HuH-7 (cell line): Measurements from ENCODE around the gene KCP.

Experiments
- DNase-seq: peaks from one replicate; pipeline ENCODE4 v3.0.0; 2011; ENCODE audit warnings: low spot score

KCP gene

DNA sequence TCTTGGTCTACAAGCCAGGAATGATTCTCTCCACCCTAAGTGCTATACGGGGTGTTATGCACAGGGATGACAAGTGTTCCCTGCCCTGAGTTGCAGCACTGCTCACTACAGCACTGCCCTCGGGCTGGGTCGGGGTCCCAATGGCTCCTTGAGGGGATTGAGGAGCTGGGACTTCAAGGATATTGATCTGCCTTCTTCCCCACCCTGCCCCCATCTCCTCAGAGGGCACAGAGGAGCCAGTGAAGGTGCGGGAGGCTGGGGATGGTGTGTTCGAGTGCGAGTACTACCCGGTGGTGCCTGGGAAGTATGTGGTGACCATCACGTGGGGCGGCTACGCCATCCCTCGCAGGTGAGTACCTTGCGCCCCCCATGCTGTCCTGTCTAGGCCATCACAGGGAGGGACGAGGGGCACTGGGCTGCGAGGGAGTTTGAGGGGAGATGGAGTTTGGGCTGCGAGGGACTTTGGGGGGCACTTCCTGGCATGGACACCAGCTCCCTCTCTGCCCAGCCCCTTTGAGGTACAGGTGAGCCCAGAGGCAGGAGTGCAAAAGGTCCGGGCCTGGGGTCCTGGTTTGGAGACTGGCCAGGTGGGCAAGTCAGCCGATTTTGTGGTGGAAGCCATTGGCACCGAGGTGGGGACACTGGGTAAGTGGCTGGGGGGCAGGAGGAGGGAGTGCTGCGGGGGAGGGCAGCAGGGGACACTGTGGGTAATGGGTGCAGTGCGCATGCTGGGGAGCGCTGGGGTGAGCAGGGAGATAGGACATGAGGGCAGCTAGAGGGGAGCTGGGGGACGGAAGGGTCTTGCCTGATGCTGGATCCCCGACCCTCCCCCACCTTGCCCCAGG lies 70.0 kb downstream of the KCP start:
- no peak for DNase-seq

DNA sequence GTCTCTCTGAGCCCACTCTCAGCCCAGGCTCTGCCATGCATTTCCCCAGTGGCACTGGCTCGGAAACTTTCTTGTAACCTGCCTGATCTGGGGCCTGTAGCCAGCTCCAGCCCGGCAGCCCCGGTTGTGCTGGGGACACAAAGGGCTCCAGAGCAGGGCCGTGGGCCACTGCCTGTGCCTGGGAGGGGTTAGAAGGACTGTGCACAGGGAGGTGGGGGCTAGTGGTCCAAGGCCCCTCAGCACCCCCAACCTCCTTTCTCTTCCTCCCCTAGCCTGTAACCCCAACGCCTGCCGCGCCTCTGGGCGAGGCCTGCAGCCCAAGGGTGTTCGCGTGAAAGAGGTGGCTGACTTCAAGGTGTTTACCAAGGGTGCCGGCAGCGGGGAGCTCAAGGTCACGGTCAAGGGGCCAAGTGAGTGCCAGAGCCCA lies 70.7 kb downstream of the KCP start:
- no peak for DNase-seq

DNA sequence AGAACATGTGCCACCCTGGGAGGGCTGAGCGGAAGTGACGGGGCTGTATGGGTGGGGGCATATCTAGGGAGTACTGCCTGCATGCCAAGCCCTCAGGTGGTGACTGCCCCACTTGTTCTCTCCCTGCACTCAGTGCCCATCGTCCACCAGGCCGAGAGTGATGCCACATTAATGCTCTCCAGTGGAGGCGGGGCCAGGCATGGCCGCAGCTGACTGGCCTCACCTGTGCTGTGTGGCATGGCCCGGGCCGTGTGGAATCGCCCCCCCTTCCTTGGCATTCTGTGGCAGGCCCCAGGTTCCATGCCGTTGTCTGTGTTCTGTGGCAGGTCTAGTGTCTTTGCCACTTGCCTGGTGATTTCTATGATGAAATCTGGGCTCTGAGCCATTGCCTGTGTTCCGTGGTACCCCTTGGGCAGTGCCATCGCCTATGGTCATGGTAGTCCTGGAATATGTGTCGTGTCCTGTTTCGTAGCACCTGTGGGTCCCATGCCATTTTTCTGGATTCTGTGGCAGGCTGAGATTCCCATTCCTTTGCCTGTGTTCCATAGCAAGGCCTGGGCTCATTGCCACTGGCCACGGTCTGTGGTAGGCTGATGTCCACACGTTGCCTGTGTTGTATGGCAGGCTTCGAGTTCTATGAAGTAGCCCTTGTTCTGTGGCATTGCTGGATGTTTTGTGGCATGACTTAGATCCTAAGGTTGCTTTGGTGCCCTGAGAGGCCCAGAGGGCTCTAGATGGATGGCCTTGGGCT lies 71.4 kb downstream of the KCP start:
- DNase-seq = no peak

DNA sequence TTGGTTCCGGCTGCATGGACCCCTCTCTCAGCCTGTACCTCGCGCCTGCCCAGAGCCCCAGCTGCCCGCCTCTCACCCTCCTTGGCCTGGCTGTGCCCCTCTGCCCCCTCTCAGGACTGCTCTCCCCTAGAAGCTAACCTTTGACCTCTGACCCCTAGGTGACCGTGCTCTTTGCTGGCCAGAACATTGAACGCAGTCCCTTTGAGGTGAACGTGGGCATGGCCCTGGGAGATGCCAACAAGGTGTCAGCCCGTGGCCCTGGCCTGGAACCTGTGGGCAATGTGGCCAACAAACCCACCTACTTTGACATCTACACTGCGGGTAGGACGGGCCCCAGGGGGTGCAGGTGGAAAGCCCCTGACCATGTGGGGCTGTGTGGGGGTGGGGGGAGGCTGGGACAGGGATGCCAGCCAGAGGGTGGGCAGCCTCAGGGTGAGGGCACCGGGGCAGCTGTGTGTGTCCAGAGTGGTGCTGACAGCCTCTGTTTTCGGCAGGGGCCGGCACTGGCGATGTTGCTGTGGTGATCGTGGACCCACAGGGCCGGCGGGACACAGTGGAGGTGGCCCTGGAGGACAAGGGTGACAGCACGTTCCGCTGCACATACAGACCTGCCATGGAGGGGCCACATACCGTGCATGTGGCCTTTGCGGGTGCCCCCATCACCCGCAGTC lies 72.3 kb downstream of the KCP start:
- DNase-seq = no peak

DNA sequence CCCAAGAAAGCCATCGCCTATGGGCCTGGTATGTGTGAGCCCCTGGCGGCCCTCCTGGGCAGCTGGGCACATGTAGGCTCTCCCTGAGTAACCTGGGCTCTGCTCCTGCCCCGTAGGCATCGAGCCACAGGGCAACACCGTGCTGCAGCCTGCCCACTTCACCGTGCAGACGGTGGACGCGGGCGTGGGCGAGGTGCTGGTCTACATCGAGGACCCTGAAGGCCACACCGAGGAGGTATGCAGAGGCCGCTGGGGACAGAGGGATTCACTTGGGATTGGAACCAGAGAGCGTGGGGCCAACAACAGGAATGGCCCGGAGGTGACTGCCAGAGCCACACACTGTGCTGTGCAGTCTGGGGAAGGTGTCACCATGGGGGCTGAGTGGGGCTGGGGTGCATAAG lies 73.0 kb downstream of the KCP start:
- DNase-seq = no peak

DNA sequence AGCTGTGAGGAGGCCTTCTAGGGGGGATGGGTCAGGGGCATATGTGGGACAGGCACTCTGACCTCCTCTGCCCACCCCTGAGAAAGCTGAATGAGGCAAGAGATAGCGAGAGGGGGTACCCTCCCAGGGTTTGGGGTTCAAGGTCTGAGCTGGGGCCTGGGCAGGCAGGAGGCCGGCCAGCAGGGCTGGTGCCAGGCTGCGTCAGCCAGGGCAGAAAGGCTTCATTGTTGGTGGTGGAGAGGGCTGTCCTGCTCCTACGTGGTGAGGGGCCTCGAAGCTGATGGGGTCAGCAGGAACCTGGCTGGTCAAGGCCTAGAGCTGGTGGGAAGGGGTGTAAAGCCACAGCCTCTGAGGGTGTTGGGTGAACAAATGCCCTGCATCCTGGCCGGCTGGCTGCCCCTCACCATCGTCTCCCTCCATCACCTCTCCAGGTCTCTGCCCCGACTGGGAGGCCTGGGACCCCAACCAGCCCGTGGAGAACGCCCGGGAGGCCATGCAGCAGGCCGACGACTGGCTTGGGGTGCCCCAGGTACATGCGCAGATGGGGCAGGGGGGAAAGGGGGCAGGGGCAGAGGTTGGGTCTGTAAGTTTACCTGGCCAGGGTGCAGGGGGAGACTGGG lies 73.7 kb downstream of the KCP start:
- DNase-seq = no peak

DNA sequence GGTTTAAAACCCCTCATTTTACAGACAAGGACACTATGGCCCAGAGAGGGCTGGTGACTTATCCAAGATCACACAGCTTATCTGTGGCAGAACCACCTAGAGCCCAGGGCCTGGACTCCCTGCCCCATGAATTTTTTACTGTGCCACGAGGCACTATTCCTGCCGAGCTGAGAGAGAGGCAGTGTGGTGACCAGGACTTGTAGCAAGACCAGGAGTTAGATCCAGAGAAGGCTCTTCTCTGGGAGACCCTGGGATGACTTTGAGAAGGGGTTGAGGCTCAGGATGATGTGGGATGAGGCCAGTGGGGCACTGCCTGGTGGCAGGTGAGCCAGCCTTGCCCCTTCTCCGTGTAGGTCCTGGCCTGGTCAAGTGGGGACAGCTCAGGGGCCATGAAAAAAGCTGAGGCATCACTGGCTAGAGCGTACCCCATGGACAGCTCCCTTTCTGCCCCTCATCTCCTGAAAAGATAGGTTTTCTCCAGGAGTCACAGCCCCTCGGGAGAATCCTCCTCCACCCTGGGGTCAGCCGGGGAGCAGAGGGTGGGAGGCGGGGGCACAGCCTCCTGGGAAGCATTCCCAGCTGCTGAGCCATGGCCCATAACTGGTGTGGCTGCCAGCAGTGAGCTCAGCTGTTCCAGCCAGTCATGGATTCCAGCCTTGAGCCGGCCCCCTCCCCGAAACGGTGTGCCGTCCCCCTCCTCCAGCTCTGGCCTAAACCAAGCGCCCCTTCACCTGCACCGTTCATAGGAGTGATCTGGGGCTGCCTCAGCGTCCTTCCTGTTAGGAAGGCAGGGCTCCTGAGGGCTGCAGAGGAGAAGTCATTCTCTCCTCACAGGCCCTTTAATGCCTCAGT lies 74.5 kb downstream of the KCP start:
- no peak for DNase-seq

DNA sequence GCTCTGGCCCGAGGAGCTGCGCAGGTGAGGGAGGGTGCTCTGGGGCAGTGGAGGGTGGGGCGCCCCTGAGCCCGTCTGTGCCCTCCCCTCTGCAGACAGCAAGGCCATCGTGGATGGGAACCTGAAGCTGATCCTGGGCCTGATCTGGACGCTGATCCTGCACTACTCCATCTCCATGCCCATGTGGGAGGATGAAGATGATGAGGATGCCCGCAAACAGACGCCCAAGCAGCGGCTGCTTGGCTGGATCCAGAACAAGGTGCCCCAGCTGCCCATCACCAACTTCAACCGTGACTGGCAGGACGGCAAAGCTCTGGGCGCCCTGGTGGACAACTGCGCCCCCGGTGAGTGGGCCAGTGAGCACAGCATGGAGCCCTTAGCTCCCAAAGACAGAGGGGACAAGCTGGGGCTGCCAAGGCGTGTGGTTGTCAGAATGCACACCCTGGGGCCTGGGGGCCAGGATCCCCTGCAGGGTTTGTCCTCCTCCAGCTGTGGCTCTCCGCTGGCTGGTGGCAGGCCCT lies 75.2 kb downstream of the KCP start:
- no peak for DNase-seq

DNA sequence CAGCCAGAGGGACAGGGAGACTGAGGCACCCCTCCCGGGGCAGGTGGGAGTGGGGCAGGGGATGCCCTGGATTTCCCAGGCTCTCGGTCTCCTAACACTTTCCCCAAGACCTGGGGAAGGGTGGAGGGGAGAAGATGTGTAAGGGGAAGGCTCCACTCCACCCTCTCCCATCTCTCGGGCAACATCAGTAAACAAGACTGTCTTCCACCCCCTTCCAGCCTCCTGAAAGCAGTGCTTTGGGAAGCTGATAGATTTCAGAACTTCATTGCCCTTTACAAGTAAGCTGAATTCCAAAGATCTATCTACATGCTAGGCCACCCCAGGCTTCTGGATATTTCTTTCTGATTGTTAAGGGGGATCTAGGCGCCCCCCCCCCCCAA lies 76.6 kb downstream of the KCP start:
- DNase-seq = no peak

DNA sequence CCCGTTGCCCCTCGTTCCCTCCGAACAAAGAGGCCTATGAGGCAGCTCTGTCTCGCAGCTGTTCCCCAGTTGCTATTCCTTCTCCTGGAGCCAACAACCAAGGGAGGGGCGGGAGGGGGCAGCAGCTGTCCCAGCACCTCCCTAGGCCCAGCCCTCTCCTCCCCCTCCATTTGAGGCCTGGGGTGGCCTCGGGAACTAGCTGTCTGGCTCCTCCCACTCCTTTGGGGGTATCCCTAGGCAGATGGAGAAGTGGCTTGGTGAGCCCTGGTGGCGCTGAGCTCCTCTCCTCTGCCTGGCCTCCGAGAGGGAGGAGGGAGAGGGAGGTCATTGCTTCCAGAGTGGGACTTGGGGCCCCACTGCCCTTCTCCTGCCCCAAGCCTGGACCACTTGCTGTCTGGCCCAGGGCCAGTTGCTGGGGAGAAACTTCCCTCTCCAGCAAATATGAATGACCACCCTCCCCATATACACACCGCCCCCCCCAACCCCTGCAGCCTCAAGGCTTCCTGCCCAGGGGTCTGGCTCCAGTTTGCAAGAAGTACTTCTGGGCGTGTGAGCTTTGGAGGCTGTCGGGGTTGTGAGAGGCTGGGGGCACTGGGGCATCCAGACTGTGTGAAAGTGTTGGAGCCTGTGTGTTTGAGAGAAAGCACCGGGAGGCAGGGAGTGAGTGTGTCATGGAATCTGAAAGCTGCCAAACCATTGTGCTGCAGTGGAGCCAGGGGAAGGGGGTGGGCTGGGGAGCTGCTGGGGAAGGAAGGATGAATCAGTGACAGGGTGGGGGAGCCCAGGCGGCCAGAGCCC lies 77.2 kb downstream of the KCP start:
- no peak for DNase-seq

DNA sequence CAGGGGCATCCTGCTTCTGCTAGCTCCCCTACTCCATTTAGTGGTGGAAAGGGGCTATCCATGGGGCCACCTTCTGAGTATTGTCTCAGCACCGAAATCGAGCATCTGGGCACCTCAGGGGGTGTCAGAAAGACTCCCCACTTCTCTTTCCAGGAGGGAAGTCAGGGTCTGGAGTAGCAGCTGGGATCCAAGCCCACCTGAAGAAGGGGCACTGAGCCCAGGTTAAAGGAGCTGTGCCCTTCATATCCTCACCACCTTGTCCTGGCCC lies 77.7 kb downstream of the KCP start:
- DNase-seq = no peak

DNA sequence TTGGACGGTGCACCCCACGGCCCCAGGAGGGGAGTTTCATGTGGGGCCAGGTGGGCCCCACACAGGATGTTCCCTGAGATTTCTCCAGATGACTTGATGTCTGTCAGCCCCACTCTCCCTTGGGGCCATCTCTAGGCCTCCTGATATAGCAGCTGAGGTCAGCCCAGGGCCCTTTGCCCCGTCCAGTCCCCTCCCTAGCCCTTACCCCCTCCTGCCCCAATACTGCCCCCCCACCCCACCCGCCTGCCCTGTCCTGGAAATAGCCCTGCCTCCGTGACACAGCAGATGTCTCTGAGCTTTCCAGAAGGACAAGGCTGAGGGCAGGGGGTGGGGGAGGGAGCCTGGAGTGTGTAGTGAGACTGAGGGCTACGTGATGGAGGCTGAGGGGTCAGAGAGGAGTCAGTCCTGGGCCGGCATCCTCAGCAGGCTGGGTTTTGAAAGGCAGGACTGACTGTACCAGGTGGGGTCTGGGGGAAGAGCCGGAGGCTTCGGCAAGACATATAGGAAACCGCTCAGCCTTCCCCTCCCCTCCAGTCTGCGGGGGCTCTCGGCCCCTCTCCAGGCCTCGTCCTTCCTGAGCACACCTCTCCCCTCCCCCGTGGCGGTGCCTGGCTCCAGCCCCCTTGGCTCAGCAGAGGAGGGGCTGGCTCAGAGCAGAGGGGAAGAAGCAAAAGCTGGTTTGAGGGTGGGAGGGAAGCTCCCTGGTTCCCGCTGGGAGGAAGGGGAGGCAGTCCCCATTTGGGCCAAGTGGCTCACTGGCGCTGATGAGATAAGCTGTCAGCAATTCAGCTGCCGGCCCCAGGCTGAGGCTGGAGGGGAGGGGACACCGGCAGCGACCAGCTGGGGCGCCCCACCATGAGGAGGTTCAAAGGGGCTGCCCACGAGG lies 78.3 kb downstream of the KCP start:
- DNase-seq = no peak

DNA sequence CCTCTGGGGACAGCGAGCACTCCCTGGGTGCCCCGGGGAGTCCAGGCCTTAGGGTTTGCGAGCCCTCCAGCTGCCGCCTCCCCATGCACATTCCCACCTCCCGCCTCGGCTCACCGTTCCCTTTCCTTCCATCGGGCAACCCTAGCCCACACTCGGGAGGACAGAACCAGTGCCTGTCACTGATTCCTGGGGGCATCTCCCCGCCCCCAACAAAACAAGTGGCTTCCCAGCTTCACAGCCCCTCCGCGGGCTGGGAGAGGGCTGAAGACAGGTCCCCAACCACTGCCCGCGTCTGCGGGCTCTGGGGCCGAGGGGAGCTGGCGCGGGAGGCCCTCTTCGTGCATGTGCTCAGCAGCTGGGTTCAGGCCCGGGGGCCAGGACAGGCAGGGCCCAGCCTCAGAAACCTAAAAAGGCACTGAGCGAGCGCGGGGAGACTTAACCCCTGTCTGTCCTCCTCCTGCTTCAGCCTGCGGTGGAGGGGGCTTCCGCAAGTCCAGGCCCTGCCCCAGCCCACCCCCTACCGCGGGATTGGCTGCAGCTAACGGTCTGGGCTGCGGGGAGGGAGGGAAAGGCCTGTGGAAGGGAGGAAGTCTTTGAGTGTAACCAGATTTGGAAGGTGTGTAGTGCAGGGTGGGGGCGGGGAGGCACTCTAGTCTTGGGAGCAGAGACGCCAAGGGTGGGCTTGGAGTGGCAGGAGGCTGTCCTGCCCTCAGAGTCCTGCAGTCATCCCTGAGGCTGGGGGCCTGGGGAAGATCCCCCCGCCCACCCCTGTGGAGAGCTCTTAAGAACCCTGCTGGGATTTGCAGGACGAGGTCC lies 79.1 kb downstream of the KCP start:
- no peak for DNase-seq

DNA sequence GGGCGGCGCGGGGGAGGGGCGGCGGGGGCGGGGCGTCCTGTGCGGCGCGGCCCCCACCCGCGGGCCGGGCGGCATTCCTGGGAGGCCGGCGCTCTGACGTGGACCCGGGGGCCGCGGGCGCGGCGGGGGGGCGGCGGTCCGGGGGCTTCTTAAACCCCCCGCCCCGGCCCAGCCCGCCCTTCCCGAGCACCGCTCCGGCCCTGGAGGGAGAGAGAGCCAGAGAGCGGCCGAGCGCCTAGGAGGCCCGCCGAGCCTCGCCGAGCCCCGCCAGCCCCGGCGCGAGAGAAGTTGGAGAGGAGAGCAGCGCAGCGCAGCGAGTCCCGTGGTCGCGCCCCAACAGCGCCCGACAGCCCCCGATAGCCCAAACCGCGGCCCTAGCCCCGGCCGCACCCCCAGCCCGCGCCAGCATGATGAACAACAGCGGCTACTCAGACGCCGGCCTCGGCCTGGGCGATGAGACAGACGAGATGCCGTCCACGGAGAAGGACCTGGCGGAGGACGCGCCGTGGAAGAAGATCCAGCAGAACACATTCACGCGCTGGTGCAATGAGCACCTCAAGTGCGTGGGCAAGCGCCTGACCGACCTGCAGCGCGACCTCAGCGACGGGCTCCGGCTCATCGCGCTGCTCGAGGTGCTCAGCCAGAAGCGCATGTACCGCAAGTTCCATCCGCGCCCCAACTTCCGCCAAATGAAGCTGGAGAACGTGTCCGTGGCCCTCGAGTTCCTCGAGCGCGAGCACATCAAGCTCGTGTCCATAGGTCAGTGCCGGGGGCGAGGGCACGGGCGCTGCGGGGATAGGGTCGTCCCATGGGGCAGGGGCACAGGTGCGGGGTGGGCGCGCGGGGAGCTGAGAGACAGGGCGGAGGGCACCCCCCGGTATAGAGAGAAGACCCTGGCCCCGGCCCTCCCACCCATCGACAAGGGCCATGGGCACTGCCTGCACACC lies 80.0 kb downstream of the KCP start, which contains the start of gene FLNC:
FLNC (plus strand) TSS at position 176 of the 947 bp plus-strand sequence; CDS start at position 408, 232 bp downstream.
- DNase-seq = no peak

DNA sequence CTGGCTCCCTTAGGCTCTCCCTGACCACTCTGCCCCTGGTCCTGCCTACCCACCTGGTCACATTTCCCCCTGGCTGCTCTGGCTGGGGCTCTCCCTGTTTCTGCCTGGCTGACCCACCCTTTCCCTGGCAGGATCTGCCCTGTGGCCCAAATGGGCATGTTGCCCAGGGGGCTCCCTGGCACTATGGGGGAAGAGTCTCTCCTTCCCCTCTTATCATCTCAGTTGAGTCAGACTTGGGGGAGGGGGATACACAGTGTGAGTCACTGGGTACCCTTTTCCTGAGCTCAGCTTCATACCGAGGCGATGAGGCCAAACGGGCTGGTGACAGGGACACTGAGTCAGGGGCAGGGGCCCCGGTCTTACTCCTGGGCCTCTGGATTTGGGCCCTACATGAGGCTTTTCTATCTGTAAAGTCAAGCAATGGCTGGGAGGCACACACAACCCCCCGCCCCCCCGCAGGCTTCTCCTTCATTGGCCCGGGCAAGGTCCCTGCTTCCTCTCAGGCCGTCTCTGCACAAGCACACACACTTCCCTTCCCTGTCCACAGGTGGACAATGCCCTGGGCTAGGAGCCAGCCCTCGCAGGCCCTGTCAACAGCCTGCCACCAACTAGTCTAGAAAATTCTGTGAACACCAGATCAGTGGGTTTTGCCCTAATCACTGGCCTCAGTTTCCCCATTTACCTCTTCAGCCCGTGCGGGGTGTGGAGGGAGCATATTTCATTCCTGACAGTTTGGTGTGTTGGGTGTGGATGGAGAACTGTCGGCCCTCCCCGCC lies 80.9 kb downstream of the KCP start:
- peak; percentile 78 for DNase-seq

DNA sequence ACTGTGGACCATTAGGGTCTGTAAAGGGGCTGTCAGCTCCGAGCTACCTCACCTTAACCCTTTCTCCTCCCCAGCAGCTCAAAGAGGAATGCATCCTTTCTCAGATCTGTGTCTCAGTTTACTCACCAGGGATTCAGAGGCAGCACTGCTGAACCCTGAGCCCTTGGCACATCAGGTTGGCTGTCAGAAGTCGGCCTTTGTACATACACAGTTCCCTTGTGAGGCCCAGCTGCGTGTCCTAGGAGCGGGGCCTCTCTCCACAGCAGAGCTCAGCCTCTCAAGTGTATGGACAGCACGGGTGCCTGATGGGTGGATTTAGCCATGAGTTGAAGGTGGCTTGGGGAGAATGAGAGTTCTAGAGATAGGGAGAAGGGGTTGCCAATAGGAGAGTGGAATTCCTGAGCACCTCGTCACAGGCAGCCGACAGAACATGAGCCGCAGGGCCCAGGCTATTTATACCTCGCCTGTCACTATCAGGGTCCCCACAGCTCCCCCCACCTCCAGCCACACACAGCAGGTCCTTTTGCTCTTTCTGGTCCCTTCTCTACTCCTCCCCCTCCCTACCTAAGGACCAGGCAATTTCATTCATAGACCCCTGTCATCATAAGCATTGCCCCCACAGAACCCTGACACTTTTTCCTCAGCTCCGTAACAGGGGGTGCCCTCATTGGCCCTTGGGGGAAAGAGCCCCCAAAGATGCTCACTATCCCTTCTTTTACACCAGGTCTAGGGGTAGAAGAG lies 82.4 kb downstream of the KCP start:
- DNase-seq = no peak
